Fibroblast of mammary gland (primary cell): ENCODE measurements around the gene NCAM1.

Experiments
- DNase-seq: peaks from one replicate; pipeline ENCODE4 v3.0.0-alpha.2; 2010; ENCODE audit warnings: low read depth
- H3K4me3 ChIP-seq: 2 replicates; pipeline ENCODE4 v1.5.1; 2011; ENCODE audit warnings: low read depth, mild to moderate bottlenecking, low read length, moderate library complexity; ENCODE audit not compliant: control insufficient read depth
- CTCF ChIP-seq: conservative IDR thresholded peaks from 2 replicates; pipeline ENCODE4 v1.5.1; 2011; ENCODE audit warnings: low read depth, low read length, inconsistent platforms; ENCODE audit not compliant: control insufficient read depth, insufficient read depth

Gene NCAM1

GRCh38 chr11:113281052-113281725, 320.0 kb downstream of the NCAM1 start:
- H3K4me3 ChIP-seq = no peak overlapping the region
- no peak for DNase-seq
- TF ChIP-seq CTCF = no peak

GRCh38 chr11:113282898-113283437, 321.7 kb downstream of the NCAM1 start:
- H3K4me3 ChIP-seq = no peak overlapping the region
- no peak for DNase-seq
- TF ChIP-seq CTCF = no peak

- no peak overlapping the region for H3K4me3 ChIP-seq
- no peak for DNase-seq
- no peak for TF ChIP-seq CTCF
These were observed 322.7 kb downstream of the NCAM1 start for GRCh38 chr11:113283881-113284280.

- no peak overlapping the region for H3K4me3 ChIP-seq
- TF ChIP-seq CTCF = no peak
- no peak for DNase-seq
These were observed 324.8 kb downstream of the NCAM1 start for GRCh38 chr11:113286009-113286408.

GRCh38 chr11:113286509-113287497, 325.6 kb downstream of the NCAM1 start:
- DNase-seq = peak; percentile 9
- no peak for TF ChIP-seq CTCF
- H3K4me3 ChIP-seq = no peak overlapping the region

- TF ChIP-seq CTCF = no peak
- no peak for DNase-seq
- no peak overlapping the region for H3K4me3 ChIP-seq
These were observed 326.6 kb downstream of the NCAM1 start for GRCh38 chr11:113287801-113288200.
